Measurements from ENCODE around the gene CHRNB2.

CHRNB2 gene

GRCh38 chr1:154611150-154611862, 43.7 kb downstream of the CHRNB2 start:
- DNase-seq, result no peak

GRCh38 chr1:154614247-154614646, 46.7 kb downstream of the CHRNB2 start:
- no peak for DNase-seq

GRCh38 chr1:154614901-154615300, 47.3 kb downstream of the CHRNB2 start:
- no peak for DNase-seq

- no peak for DNase-seq
Observed at GRCh38 chr1:154615411-154615810, 47.8 kb downstream of the CHRNB2 start.

- DNase-seq, result no peak
Observed at GRCh38 chr1:154616659-154617345, 49.2 kb downstream of the CHRNB2 start.

- no peak for DNase-seq
Observed at GRCh38 chr1:154619181-154619948, 51.8 kb downstream of the CHRNB2 start.

- no peak for DNase-seq
Observed at GRCh38 chr1:154620751-154621150, 53.2 kb downstream of the CHRNB2 start.

- no peak for DNase-seq
Observed at GRCh38 chr1:154621875-154622274, 54.3 kb downstream of the CHRNB2 start.

GRCh38 chr1:154622503-154623039, 55.0 kb downstream of the CHRNB2 start:
- DNase-seq, result no peak

GRCh38 chr1:154623358-154623757, 55.8 kb downstream of the CHRNB2 start:
- no peak for DNase-seq

- DNase-seq, result no peak
Observed at GRCh38 chr1:154624746-154625643, 57.4 kb downstream of the CHRNB2 start.

GRCh38 chr1:154626456-154627256, 59.1 kb downstream of the CHRNB2 start:
- no peak for DNase-seq

- peak in 1 of 2 experiments; percentile 70 for DNase-seq
Observed at GRCh38 chr1:154627257-154628120, 59.9 kb downstream of the CHRNB2 start.

- peak in 1 of 2 experiments; percentile 39 for DNase-seq
Observed at GRCh38 chr1:154628121-154628405, 60.5 kb downstream of the CHRNB2 start.

GRCh38 chr1:154629061-154629674, 61.6 kb downstream of the CHRNB2 start:
- DNase-seq, result no peak

Data from SW 1271 (cell line).